HCT116 (cell line): ENCODE measurements around the gene RCVRN. TPM values are rescaled to one million over a fixed set of nuclear protein-coding genes. Genes with fewer than 3 reads are reported as not detected.

Source experiments
- ATAC-seq: fragments of 200-7000 bp; cut with Tn5 transposase; 2 replicates; pipeline ENCODE4 v1.9.1; 2020; ENCODE audit warnings: mild to moderate bottlenecking, moderate library complexity
- BruUV-seq: library from RNA; stranded (reverse); fragments of 400-500 nt; replicated peaks from 2 replicates; lab custom pipeline; 2021; lab: Mats Ljungman, UMichigan
- CTCF ChIA-PET: fragments of 300-600 bp; sonication (Branson Sonifier 250); formaldehyde crosslinking; loops from one replicate; lab custom pipeline; 2021; ENCODE audit warnings: antibody characterized with exemption; lab: Charles Lee
- POLR2A ChIA-PET: fragments of 300-600, 350-600 bp; sonication (Branson Sonifier 250); formaldehyde crosslinking; loops from one replicate; lab custom pipeline; 2021; ENCODE audit warnings: antibody characterized with exemption; lab: Charles Lee
- RAD21 ChIA-PET, 2 experiments: fragments of 300-600 bp; sonication (Branson Sonifier 250); formaldehyde crosslinking; loops; one replicate each; lab custom pipeline; 2023; ENCODE audit warnings: low total read pairs in 2 of 2; ENCODE audit not compliant: uncharacterized antibody in 2 of 2, unreplicated experiment in 2 of 2, low non-redundant PET in 1 of 2; lab: Charles Lee
- DNase-seq: peaks from one replicate; pipeline ENCODE4 v3.0.0-alpha.2; 2010; ENCODE audit warnings: low read depth, low spot score
- H2AFZ ChIP-seq: fragments of 200-600 bp; shearing (Covaris generic), sonication (generic); 2 replicates; pipeline ENCODE4 v1.6.1; 2017; ENCODE audit warnings: low read depth, mixed run types, mixed read lengths, antibody characterized with exemption, low read length; ENCODE audit not compliant: poor library complexity, severe bottlenecking
- H3K27ac ChIP-seq: 2 replicates; pipeline ENCODE4 v1.5.1; 2012; ENCODE audit warnings: low read depth, low read length
- H3K27me3 ChIP-seq: fragments of 200-600 bp; sonication (generic); 2 replicates; pipeline ENCODE4 v1.6.1; 2016; ENCODE audit warnings: mixed run types, low read length, mixed read lengths; ENCODE audit not compliant: insufficient read depth
- H3K36me3 ChIP-seq, 2 experiments: fragments of 200-500 bp in 1 of 2; fragments of 200-600 bp in 1 of 2; sonication (Bioruptor generic) in 1 of 2; sonication (generic) in 1 of 2; 2 replicates each; pipeline versions ENCODE4 v1.5.1 to v1.6.1; 2014 to 2016; ENCODE audit warnings: low read length in 2 of 2, inconsistent platforms in 1 of 2, mixed read lengths in 1 of 2, mixed run types in 1 of 2; ENCODE audit not compliant: insufficient read depth in 2 of 2, control insufficient read depth in 1 of 2
- H3K4me1 ChIP-seq, 2 experiments: fragments of 200-600 bp in 1 of 2; sonication (generic) in 1 of 2; 2 replicates each; pipeline versions ENCODE4 v1.5.1 to v1.6.1; 2012 to 2017; ENCODE audit warnings: low read length in 2 of 2, inconsistent platforms in 1 of 2, mild to moderate bottlenecking in 1 of 2, mixed read lengths in 1 of 2, mixed run types in 1 of 2, moderate library complexity in 1 of 2; ENCODE audit not compliant: insufficient read depth in 2 of 2, control insufficient read depth in 1 of 2
- H3K4me2 ChIP-seq: fragments of 200-600 bp; sonication (generic); 2 replicates; pipeline ENCODE4 v1.6.1; 2017; ENCODE audit warnings: mixed run types, low read length, mixed read lengths
- H3K4me3 ChIP-seq, 2 experiments: fragments of 200-600 bp in 1 of 2; sonication (generic) in 1 of 2; replicated peaks in 1 of 2; 2 replicates each; pipeline ENCODE4 v1.5.1; 2011 to 2016; ENCODE audit warnings: low read length in 2 of 2, control low read depth in 1 of 2, low read depth in 1 of 2, mild to moderate bottlenecking in 1 of 2, mixed read lengths in 1 of 2, mixed run types in 1 of 2
- H3K79me2 ChIP-seq: fragments of 200-600 bp; sonication (generic); 2 replicates; pipeline ENCODE4 v1.6.1; 2017; ENCODE audit warnings: mild to moderate bottlenecking, mixed run types, low read length, moderate library complexity, mixed read lengths; ENCODE audit not compliant: insufficient read depth
- H3K9ac ChIP-seq: fragments of 200-600 bp; sonication (generic); 2 replicates; pipeline ENCODE4 v1.6.1; 2016; ENCODE audit warnings: low read length, mixed read lengths
- H3K9me2 ChIP-seq: fragments of 200-600 bp; sonication (generic), shearing (Covaris generic); 2 replicates; pipeline ENCODE4 v1.6.1; 2017; ENCODE audit warnings: mixed run types, mild to moderate bottlenecking, moderate library complexity; ENCODE audit not compliant: insufficient read depth
- H3K9me3 ChIP-seq, 2 experiments: fragments of 200-500 bp in 1 of 2; fragments of 200-600 bp in 1 of 2; sonication (Bioruptor generic) in 1 of 2; sonication (generic) in 1 of 2; 2 replicates each; pipeline ENCODE4 v1.6.1; 2014 to 2017; ENCODE audit warnings: low read length in 2 of 2, mixed read lengths in 2 of 2, inconsistent platforms in 1 of 2, low read depth in 1 of 2, mild to moderate bottlenecking in 1 of 2, mixed run types in 1 of 2, moderate library complexity in 1 of 2; ENCODE audit not compliant: control insufficient read depth in 1 of 2, insufficient read depth in 1 of 2
- H4K20me1 ChIP-seq: fragments of 200-600 bp; sonication (generic), shearing (Covaris generic); 2 replicates; pipeline ENCODE4 v1.6.1; 2017; ENCODE audit warnings: mixed run types, mild to moderate bottlenecking, moderate library complexity; ENCODE audit not compliant: insufficient read depth
- CBX3 ChIP-seq: IDR thresholded peaks from 2 replicates; pipeline ENCODE4 v1.6.1; 2012; ENCODE audit warnings: low read depth
- CEBPB ChIP-seq: IDR thresholded peaks from 2 replicates; pipeline ENCODE4 v1.6.1; 2012; ENCODE audit warnings: low read depth
- CTCF ChIP-seq, 3 experiments: fragments of 200-600 bp in 1 of 3; sonication (generic) in 1 of 3; IDR thresholded peaks in 2 of 3; conservative IDR thresholded peaks in 1 of 3; 2 replicates each; pipeline ENCODE4 v1.5.1; 2012 to 2017; ENCODE audit warnings: low read depth in 2 of 3, low read length in 2 of 3, antibody characterized with exemption in 1 of 3, borderline replicate concordance in 1 of 3, control low read depth in 1 of 3, mild to moderate bottlenecking in 1 of 3, mixed read lengths in 1 of 3, mixed run types in 1 of 3, moderate library complexity in 1 of 3; ENCODE audit not compliant: insufficient read depth in 1 of 3
- EGR1 ChIP-seq: IDR thresholded peaks from 2 replicates; pipeline ENCODE4 v1.6.1; 2012; ENCODE audit warnings: low read depth
- ELF1 ChIP-seq: IDR thresholded peaks from 2 replicates; pipeline ENCODE4 v1.6.1; 2012; ENCODE audit warnings: low read depth, borderline replicate concordance
- EZH2 ChIP-seq: fragments of 200-600 bp; sonication (generic); IDR thresholded peaks from 2 replicates; pipeline ENCODE4 v1.6.1; 2017; ENCODE audit warnings: antibody characterized with exemption, mixed run types
- EZH2phosphoT487 ChIP-seq: fragments of 200-600 bp; IDR thresholded peaks from 2 replicates; pipeline ENCODE4 v1.6.1; 2018; ENCODE audit warnings: antibody characterized with exemption, borderline replicate concordance
- FOSL1 ChIP-seq: IDR thresholded peaks from 2 replicates; pipeline ENCODE4 v1.6.1; 2012; ENCODE audit warnings: low read depth
- JUND ChIP-seq: IDR thresholded peaks from 2 replicates; pipeline ENCODE4 v1.6.1; 2012
- POLR2AphosphoS5 ChIP-seq: IDR thresholded peaks from 2 replicates; pipeline ENCODE4 v1.6.1; 2011; ENCODE audit warnings: mild to moderate bottlenecking, low read depth, low read length, moderate library complexity
- SIN3A ChIP-seq: IDR thresholded peaks from 2 replicates; pipeline ENCODE4 v1.6.1; 2012; ENCODE audit warnings: low read depth
- SP1 ChIP-seq: IDR thresholded peaks from 2 replicates; pipeline ENCODE4 v1.6.1; 2012; ENCODE audit warnings: low read depth
- SRF ChIP-seq: IDR thresholded peaks from 2 replicates; pipeline ENCODE4 v1.6.1; 2012; ENCODE audit warnings: low read depth
- TCF7L2 ChIP-seq: IDR thresholded peaks from 2 replicates; pipeline ENCODE4 v1.7.0; 2011; ENCODE audit warnings: borderline replicate concordance, inconsistent platforms; ENCODE audit not compliant: insufficient read depth, insufficient read length; ENCODE audit errors: extremely low read depth
- YY1 ChIP-seq: IDR thresholded peaks from 2 replicates; pipeline ENCODE4 v1.6.1; 2011; ENCODE audit warnings: low read length, low read depth, moderate library complexity, mild to moderate bottlenecking; ENCODE audit not compliant: insufficient replicate concordance; ENCODE audit errors: extremely low read depth
- ZFX ChIP-seq: fragments of 450-650 bp; IDR thresholded peaks from 2 replicates; pipeline ENCODE4 v1.6.1; 2017
- ZNF274 ChIP-seq: fragments of 200-500 bp; sonication (Bioruptor generic); IDR thresholded peaks from 2 replicates; pipeline ENCODE4 v1.6.1; 2014; ENCODE audit warnings: mild to moderate bottlenecking, low read depth, low read length, inconsistent platforms
- intact Hi-C: fragments of 100-400 bp; cut with micrococcal nuclease; formaldehyde crosslinking; loops from 2 replicates; pipeline ENCODE4 v1.10.0; 2022
- total RNA-seq: library from RNA; stranded (reverse); gene quantifications from one replicate; pipeline ENCODE4 v1.2.1, GENCODE V29; 2021; ENCODE audit not compliant: unreplicated experiment
- TF ChIP-seq, protein P1 (sequence below): IDR thresholded peaks from 2 replicates; pipeline ENCODE4 v1.6.1; 2012

The RCVRN gene
- total RNA-seq, 1 experiment from 2014 or later: not detected

DNA sequence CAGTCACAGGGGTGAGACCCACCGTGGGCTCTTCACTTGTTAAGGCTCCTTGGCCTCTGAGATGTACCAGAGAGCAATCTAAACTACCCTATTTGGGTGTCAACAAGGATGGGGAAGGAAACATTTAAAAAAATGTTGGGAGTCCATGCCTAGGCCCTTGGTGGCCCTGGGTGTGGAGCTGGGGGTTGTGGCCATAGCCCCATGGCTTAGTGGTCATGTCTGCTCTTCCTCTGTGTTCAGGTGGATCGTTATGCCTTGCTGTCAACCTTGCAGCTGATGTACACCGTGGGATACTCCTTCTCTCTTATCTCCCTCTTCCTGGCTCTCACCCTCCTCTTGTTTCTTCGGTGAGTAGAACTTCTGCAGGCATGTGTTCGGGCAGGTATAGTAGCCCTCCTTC, 50.8 kb downstream of the RCVRN start:
- POLR2A ChIA-PET: no interaction called here
- peaks cover 0 to 6% of the 10 kb centered on the region in 2 experiments; a peak in 1 of 4 replicates for H3K9me3 ChIP-seq
- H2AFZ ChIP-seq: no peak overlapping the region
- H4K20me1 ChIP-seq: no peaks in the 10 kb centered on the region
- H3K4me3 ChIP-seq: no peak overlapping the region
- no peaks in the 10 kb centered on the region for H3K27me3 ChIP-seq
- H3K27ac ChIP-seq: no peak overlapping the region
- intact Hi-C loops: no loop called here
- ATAC-seq (no peak), DNase-seq (no peak)
- no peaks in the 10 kb centered on the region for H3K36me3 ChIP-seq
- H3K4me1 ChIP-seq: no peaks in the 10 kb centered on the region
- H3K9ac ChIP-seq: no peak overlapping the region
- H3K79me2 ChIP-seq: no peaks in the 10 kb centered on the region
- CTCF ChIA-PET: no interaction called here
- H3K9me2 ChIP-seq: no peaks in the 10 kb centered on the region
- no TSS peak for BruUV-seq
- no peak overlapping the region for H3K4me2 ChIP-seq
- TF ChIP-seq POLR2AphosphoS5: no peak
- no peak for TF ChIP-seq SP1
- TF ChIP-seq EGR1: no peak
- TF ChIP-seq CBX3: no peak
- no peak for TF ChIP-seq ELF1
- TF ChIP-seq TCF7L2: no peak
- no peak for TF ChIP-seq SIN3A
- no peak for TF ChIP-seq ZNF274
- no peak for TF ChIP-seq EZH2phosphoT487
- RAD21 ChIA-PET: no interaction called here

GRCh38 chr17:9850151-9850550, 54.9 kb downstream of the RCVRN start:
- Histone ChIP-seq H3K27ac (no peak overlapping the region), H3K9me3 (no peaks in the 10 kb centered on the region), H2AFZ (no peak overlapping the region), H4K20me1 (no peaks in the 10 kb centered on the region), H3K4me1 (no peaks in the 10 kb centered on the region), H3K79me2 (no peaks in the 10 kb centered on the region), H3K9me2 (no peaks in the 10 kb centered on the region), H3K4me3 (no peak overlapping the region), H3K27me3 (no peaks in the 10 kb centered on the region), H3K36me3 (no peaks in the 10 kb centered on the region), H3K4me2 (no peak overlapping the region), H3K9ac (no peak overlapping the region)
- no TSS peak for BruUV-seq
- intact Hi-C loops: no loop called here
- RAD21 ChIA-PET: no interaction called here
- DNase-seq: no peak
- no peak for ATAC-seq
- POLR2A ChIA-PET: no interaction called here
- CTCF ChIA-PET: no interaction called here
- no peak for TF ChIP-seq CTCF (IDR thresholded peaks at IDR 0.05 in 2 of 3, conservative IDR thresholded peaks at IDR 0.05 in 1 of 3; ENCODE audit: borderline replicate concordance in 1 of 3, insufficient read depth in 1 of 3, low read depth in 2 of 3, low read length in 2 of 3)
- no peak for TF ChIP-seq CEBPB
- no peak for TF ChIP-seq FOSL1
- no peak for TF ChIP-seq JUND
- no peak for TF ChIP-seq TCF7L2
- TF ChIP-seq EZH2: no peak
- TF ChIP-seq SRF: no peak
- TF ChIP-seq, protein P1, sequence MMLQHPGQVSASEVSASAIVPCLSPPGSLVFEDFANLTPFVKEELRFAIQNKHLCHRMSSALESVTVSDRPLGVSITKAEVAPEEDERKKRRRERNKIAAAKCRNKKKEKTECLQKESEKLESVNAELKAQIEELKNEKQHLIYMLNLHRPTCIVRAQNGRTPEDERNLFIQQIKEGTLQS: no peak
- TF ChIP-seq ZFX: no peak
- no peak for TF ChIP-seq ELF1
- TF ChIP-seq YY1: no peak
